Activated CD8-positive, alpha-beta memory T cell treated with anti-CD3 and anti-CD28 coated beads, Interleukin-2, amount 50 U/mL, for 24 hours (primary cell): Measurements from ENCODE around the gene KCNJ5.

Source experiments
- DNase-seq: peaks from one replicate; pipeline ENCODE4 v3.0.0-alpha.2; 2020; ENCODE audit errors: extremely low read depth

KCNJ5 gene

DNA sequence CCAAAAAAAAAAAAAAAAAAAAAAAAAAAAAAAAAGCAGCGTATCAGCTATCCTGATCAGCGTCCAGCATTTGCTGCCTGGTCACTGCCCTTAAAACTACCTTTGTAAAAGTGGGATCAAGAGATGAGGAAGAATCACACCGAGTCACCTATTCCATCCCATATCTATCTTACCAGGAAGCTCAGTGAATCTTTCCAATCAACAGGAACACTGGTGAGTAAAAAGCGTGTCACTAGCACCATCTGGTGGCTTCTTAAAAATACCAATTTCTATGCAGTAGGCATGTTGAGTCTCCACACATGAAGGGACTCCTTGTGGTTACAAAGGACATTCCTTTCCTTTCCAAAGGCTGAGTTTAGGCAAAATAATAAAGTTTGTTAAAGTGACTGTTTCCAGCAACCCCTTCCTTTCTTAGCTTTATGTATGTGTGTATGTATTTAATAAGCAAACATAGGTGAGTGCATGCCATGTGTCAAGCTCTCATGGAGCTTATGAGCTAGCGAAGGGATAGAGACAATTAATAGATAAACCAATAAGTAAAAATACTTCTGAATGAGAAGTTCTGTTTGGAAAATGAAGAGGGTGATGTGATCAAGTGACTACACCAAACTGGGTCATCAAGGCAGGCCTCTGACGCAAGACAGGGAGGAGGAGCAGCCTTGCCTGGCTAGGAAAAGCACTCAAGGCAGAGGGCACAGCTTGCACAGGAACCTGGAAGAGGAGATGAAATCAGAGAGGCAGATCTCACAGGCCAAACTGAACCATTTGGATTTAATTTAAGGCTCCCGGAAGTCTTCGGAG lies 65.4 kb downstream of the KCNJ5 start:
- no peak for DNase-seq

DNA sequence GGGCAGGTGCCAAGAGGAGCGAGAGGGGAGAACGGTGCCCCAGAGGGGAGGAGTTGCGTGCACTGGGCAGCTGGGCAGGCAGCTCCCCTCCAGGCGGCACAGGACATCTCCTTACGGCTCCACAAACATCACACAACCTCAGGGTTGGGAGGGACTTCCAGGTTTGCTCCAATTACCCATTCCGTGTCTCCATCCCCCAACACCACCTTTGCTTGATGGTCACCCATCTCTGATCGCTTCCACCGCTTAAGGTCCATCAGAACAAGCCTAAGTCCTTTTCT lies 66.0 kb downstream of the KCNJ5 start:
- no peak for DNase-seq

- no peak for DNase-seq
Measured at GRCh38 chr11:128961645-128962044, 70.5 kb downstream of the KCNJ5 start.

- DNase-seq: no peak
Measured at GRCh38 chr11:128962896-128963295, 71.7 kb downstream of the KCNJ5 start.

DNA sequence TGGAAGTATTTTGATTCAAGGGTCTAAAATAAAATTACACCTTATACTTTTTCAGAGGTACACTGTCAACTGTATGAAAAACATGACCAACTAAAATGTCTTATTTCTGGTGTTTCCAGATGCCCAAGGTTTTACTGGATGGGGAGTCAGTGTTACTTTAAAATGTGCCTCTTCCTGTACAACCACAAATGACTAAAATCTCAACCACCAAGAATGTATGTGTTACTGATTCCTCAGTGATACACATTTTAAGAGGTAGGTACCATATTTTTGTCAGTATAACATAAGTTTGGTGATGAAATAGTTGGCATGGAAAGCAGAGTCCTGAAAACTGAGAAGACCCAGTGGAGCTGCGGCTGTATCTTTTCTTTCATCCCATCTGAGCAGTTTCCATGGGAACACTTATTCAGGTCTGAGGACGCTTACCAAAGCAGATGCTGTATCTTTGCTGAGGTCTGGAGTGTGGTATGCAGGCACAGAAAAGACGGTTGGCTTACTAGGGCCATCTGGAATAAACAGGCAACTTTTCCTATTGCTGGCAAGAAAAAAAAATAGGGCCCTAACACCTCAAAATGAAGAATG lies 72.7 kb downstream of the KCNJ5 start:
- DNase-seq: no peak

DNA sequence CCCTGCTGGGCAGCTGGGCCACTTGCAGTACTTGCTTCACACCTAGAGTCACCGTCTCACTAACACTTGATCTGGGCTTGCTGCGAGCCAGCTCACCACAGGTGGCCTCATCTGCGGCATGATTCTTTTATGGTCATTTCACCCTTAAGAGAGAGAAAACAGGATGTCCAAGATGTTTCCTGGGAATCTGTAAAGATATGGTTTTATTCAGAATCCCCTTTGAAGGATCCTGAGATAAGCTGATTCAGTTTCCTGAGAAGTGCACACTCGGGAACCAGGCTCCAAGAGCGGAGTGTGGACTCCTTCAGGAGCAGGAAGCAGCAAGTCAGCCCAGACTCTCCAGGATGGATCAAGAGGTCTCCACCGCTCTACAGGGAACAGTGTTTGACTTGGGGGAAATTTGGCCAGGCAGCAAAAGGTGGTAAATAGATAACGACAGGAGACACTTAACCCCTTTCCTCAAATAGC lies 73.3 kb downstream of the KCNJ5 start:
- DNase-seq: no peak

GRCh38 chr11:128965485-128965884 lies 74.3 kb downstream of the KCNJ5 start:
- DNase-seq: no peak

GRCh38 chr11:128967578-128967977 lies 76.4 kb downstream of the KCNJ5 start:
- DNase-seq: no peak

DNA sequence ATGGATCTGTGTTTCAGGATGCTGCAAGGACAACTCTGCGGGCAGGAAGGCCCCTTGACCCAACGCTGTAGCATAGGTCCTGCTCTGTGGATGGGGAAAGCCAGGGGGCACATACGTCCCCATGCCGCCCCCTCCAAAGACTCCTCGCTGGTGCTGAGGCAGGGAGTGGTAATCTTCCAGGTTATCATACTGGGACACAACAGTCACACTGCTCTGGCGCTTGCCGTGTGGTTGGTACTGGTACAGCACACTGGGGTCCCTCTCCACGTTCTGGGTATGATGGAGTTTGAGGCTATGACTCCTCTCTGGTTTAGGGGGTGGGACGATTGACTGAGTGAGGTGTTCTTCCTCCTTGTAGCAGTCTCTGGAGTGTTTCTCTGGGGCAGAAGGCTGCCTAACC lies 77.8 kb downstream of the KCNJ5 start:
- no peak for DNase-seq
